ENCODE results near the gene GABRG3.

Gene GABRG3

DNA sequence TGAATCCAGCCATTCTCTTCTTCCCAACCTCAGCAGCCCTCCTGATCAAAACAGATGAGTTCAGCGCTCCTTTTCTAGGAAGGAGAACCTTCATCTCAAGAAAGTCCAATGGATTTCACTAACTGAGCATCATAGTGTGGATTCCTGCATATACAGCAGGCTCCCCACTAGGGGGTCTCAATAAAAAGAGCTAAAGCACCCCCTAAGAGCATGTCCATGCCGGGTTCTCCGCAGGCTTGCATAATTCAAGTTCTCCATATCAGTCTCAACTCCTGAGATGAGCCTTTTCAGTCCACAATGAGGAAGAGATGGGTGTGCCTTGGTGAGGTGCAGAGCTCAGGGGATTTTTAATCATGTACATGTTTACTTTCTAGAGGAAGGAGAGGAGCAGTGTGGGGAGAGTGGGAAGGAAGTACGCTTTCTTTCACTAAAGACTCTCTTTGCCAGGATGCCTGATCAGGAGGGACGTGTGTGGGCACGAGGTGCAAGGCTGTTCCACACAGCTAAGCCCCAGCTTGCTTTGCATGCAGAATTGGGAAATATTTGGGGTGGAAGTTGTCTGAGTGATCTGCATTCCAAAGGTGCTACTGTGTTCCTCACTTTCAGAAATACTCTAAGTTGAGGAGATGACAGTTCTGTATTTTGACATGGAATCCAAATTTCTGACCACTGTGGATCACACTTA lies 564.6 kb downstream of the GABRG3 start:
- DNase-seq (ENCODE audit: low spot score) = no peak
- in situ Hi-C loops (cut with MboI; ENCODE audit: low pct_unique_long_range_greater_than_20kb, low sequenced_read_pairs, unreplicated experiment) = no loop called here
- TF ChIP-seq CTCF (IDR thresholded peaks at IDR 0.05; ENCODE audit: extremely low read depth, insufficient read depth, missing control alignments) = no peak

DNA sequence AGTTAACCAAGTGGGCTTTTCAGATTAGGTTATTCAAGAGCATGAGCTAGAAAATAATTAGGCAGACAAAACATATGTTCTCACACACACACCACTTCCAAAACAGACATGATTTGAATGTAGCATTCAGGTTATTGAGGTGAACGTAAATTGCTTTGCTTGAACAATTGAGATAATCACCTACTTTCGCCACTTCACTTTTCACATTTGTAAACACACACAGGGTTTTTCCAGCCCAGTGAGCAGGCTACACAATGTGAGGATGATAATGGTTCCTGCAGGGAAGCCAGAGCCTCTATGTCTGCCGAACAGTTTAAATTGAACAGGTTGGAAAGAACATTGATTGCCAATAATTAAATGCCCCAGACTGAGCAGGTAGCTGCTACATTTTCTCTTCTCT lies 567.3 kb downstream of the GABRG3 start:
- TF ChIP-seq CTCF (IDR thresholded peaks at IDR 0.05; ENCODE audit: extremely low read depth, insufficient read depth, missing control alignments) = no peak
- in situ Hi-C loops (cut with MboI; ENCODE audit: low pct_unique_long_range_greater_than_20kb, low sequenced_read_pairs, unreplicated experiment) = no loop called here
- DNase-seq (ENCODE audit: low spot score) = no peak

DNA sequence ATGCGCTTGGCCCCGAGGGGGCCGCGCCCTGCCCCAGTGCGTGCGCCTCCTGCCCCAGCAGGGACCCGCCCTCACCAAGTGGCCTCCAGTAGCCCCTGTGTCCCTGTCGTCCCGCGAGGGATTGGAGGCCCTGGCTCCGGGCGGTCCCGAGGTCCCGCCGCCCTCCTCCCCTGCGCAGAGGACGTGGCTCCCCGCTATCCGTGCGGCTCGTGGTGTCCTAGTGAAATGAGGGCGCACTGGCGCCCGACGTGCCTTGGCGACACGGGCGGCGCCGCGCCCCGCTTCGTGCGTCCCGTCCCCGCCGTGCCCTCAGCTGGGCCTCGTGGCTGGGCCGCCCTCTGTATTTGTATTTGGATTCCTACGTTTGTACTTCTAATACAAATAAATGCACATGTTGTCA lies 570.6 kb downstream of the GABRG3 start:
- in situ Hi-C loops (cut with MboI; ENCODE audit: low pct_unique_long_range_greater_than_20kb, low sequenced_read_pairs, unreplicated experiment) = no loop called here
- TF ChIP-seq CTCF (IDR thresholded peaks at IDR 0.05; ENCODE audit: extremely low read depth, insufficient read depth, missing control alignments) = no peak
- no peak for DNase-seq (ENCODE audit: low spot score)

GRCh38 chr15:27545494-27546255 lies 574.7 kb downstream of the GABRG3 start:
- in situ Hi-C loops (cut with MboI; ENCODE audit: low pct_unique_long_range_greater_than_20kb, low sequenced_read_pairs, unreplicated experiment) = no loop called here
- TF ChIP-seq CTCF (IDR thresholded peaks at IDR 0.05; ENCODE audit: extremely low read depth, insufficient read depth, missing control alignments) = no peak
- DNase-seq (ENCODE audit: low spot score) = no peak

DNA sequence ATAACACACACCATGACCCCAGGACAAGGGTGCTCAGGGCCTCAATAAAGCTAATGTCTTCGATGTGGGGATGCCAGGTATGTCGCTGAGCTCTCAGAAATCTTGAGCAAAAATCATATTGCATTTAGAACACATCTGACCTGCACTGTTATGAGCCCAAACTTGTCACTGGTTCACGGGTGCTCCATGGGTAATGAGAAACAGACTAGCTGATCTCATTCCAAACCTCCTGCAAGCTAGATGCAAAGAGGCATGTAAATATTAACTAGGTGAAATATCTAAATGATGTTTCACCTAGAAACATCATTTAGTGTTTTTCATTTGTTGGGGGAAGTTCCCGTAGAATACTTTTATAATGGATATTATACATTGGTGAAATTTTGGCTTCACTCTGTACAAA lies 578.8 kb downstream of the GABRG3 start:
- in situ Hi-C loops (cut with MboI; ENCODE audit: low pct_unique_long_range_greater_than_20kb, low sequenced_read_pairs, unreplicated experiment) = no loop called here
- no peak for DNase-seq (ENCODE audit: low spot score)
- no peak for TF ChIP-seq CTCF (IDR thresholded peaks at IDR 0.05; ENCODE audit: extremely low read depth, insufficient read depth, missing control alignments)

- no peak for DNase-seq (ENCODE audit: low spot score)
- TF ChIP-seq CTCF (IDR thresholded peaks at IDR 0.05; ENCODE audit: extremely low read depth, insufficient read depth, missing control alignments) = no peak
- in situ Hi-C loops (cut with MboI; ENCODE audit: low pct_unique_long_range_greater_than_20kb, low sequenced_read_pairs, unreplicated experiment) = no loop called here
Observed at GRCh38 chr15:27550635-27551034, 579.7 kb downstream of the GABRG3 start.
